ENCODE results near the gene PEX13.

The PEX13 gene

GRCh38 chr2:60991644-60992043 is 25.9 kb upstream of the PEX13 start:
- Histone ChIP-seq H3K4me2 (ENCODE audit: low read depth, low read length, poor library complexity, severe bottlenecking) (no peak overlapping the region), H3K27me3 (ENCODE audit: insufficient read depth, low read length, poor library complexity, severe bottlenecking) (no peaks in the 10 kb centered on the region), H2AFZ (ENCODE audit: low read length) (no peak overlapping the region), H3K9me3 (ENCODE audit: insufficient read depth, low read depth, low read length) (peaks cover 6% of the 10 kb centered on the region; the same call in 1 of the 2 replicates), H4K20me1 (ENCODE audit: insufficient read depth, low read length, poor library complexity, severe bottlenecking) (no peaks in the 10 kb centered on the region), H3K4me3 (ENCODE audit: low read length, poor library complexity, severe bottlenecking) (no peak overlapping the region), H3K9me2 (replicated peaks; ENCODE audit: low read depth, low read length) (no peaks in the 10 kb centered on the region), H3K36me3 (ENCODE audit: insufficient read depth, low read length) (no peaks in the 10 kb centered on the region), H3K9ac (ENCODE audit: low read depth, low read length, poor library complexity, severe bottlenecking) (no peak overlapping the region), H3K4me1 (ENCODE audit: insufficient read depth, low read length, poor library complexity, severe bottlenecking) (no peaks in the 10 kb centered on the region), H3F3A (ENCODE audit: low read depth) (no peaks in the 10 kb centered on the region), H3K79me2 (ENCODE audit: insufficient read depth, low read length) (no peaks in the 10 kb centered on the region)
- no peak for TF ChIP-seq CTCF (conservative IDR thresholded peaks at IDR 0.05; ENCODE audit: low read length)

- H3K9ac ChIP-seq (ENCODE audit: low read depth, low read length, poor library complexity, severe bottlenecking): no peak overlapping the region
- no peak overlapping the region for H2AFZ ChIP-seq (ENCODE audit: low read length)
- no peak for TF ChIP-seq CTCF (conservative IDR thresholded peaks at IDR 0.05; ENCODE audit: low read length)
- TF ChIP-seq EZH2phosphoT487 (IDR thresholded peaks at IDR 0.05; ENCODE audit: borderline replicate concordance): no peak
- no peaks in the 10 kb centered on the region for H3K4me1 ChIP-seq (ENCODE audit: insufficient read depth, low read length, poor library complexity, severe bottlenecking)
- H3K27me3 ChIP-seq (ENCODE audit: insufficient read depth, low read length, poor library complexity, severe bottlenecking): no peaks in the 10 kb centered on the region
- no peak overlapping the region for H3K4me3 ChIP-seq (ENCODE audit: low read length, poor library complexity, severe bottlenecking)
- H3K4me2 ChIP-seq (ENCODE audit: low read depth, low read length, poor library complexity, severe bottlenecking): no peak overlapping the region
- no peaks in the 10 kb centered on the region for H3K9me2 ChIP-seq (replicated peaks; ENCODE audit: low read depth, low read length)
- H3F3A ChIP-seq (ENCODE audit: low read depth): no peaks in the 10 kb centered on the region
- no peaks in the 10 kb centered on the region for H3K36me3 ChIP-seq (ENCODE audit: insufficient read depth, low read length)
- peaks cover 6% of the 10 kb centered on the region; the same call in 1 of the 2 replicates for H3K9me3 ChIP-seq (ENCODE audit: insufficient read depth, low read depth, low read length)
- H3K79me2 ChIP-seq (ENCODE audit: insufficient read depth, low read length): no peaks in the 10 kb centered on the region
- H4K20me1 ChIP-seq (ENCODE audit: insufficient read depth, low read length, poor library complexity, severe bottlenecking): no peaks in the 10 kb centered on the region
Measured at GRCh38 chr2:60992985-60993392, 24.5 kb upstream of the PEX13 start.

- Histone ChIP-seq H3K4me2 (ENCODE audit: low read depth, low read length, poor library complexity, severe bottlenecking) (no peak overlapping the region), H2AFZ (ENCODE audit: low read length) (no peak overlapping the region)
Measured at GRCh38 chr2:60994131-60994530, 23.4 kb upstream of the PEX13 start.

More at GRCh38 chr2:60994131-60994530, 23.4 kb upstream of the PEX13 start:
- no peaks in the 10 kb centered on the region for H3K9me2 ChIP-seq (replicated peaks; ENCODE audit: low read depth, low read length)
- no peaks in the 10 kb centered on the region for H4K20me1 ChIP-seq (ENCODE audit: insufficient read depth, low read length, poor library complexity, severe bottlenecking)
- peaks cover 6% of the 10 kb centered on the region; the same call in 1 of the 2 replicates for H3K9me3 ChIP-seq (ENCODE audit: insufficient read depth, low read depth, low read length)
- no peak overlapping the region for H3K4me3 ChIP-seq (ENCODE audit: low read length, poor library complexity, severe bottlenecking)
- no peaks in the 10 kb centered on the region for H3K79me2 ChIP-seq (ENCODE audit: insufficient read depth, low read length)
- H3F3A ChIP-seq (ENCODE audit: low read depth): no peaks in the 10 kb centered on the region
- H3K27me3 ChIP-seq (ENCODE audit: insufficient read depth, low read length, poor library complexity, severe bottlenecking): no peaks in the 10 kb centered on the region
- no peaks in the 10 kb centered on the region for H3K36me3 ChIP-seq (ENCODE audit: insufficient read depth, low read length)
- no peaks in the 10 kb centered on the region for H3K4me1 ChIP-seq (ENCODE audit: insufficient read depth, low read length, poor library complexity, severe bottlenecking)
- no peak for TF ChIP-seq CTCF (conservative IDR thresholded peaks at IDR 0.05; ENCODE audit: low read length)
- TF ChIP-seq EZH2phosphoT487 (IDR thresholded peaks at IDR 0.05; ENCODE audit: borderline replicate concordance): no peak
- H3K9ac ChIP-seq (ENCODE audit: low read depth, low read length, poor library complexity, severe bottlenecking): no peak overlapping the region
